CD14-positive monocyte (primary cell): Measurements from ENCODE around the gene NEURL1B. TPM values are rescaled to one million over a fixed set of nuclear protein-coding genes. Genes with fewer than 3 reads are reported as not detected.
A peak's percentile ranks its signal among the peaks of the same experiment; 100 is the strongest.

Experiments
- DNase-seq, 3 donors: peaks; one replicate each; pipeline ENCODE4 v3.0.0-alpha.2; 2011 to 2022
- H2AFZ ChIP-seq: 2 replicates; pipeline ENCODE4 v1.6.0; 2012; ENCODE audit warnings: mild to moderate bottlenecking, low read depth, low read length, inconsistent platforms; ENCODE audit not compliant: insufficient read depth, poor library complexity, severe bottlenecking
- H3K27ac ChIP-seq, 2 donors: 1 replicate in 1 of 2; 2 replicates in 1 of 2; pipeline ENCODE4 v1.5.1; 2012 to 2013; ENCODE audit warnings: low read length in 2 of 2, control low read depth in 1 of 2, inconsistent platforms in 1 of 2, low read depth in 1 of 2, mild to moderate bottlenecking in 1 of 2
- H3K27me3 ChIP-seq, 2 donors: one replicate each; pipeline versions ENCODE4 v1.6.0 to v1.6.1; 2011 to 2013; ENCODE audit warnings: low read length in 2 of 2; ENCODE audit not compliant: control insufficient read depth in 2 of 2, insufficient read depth in 2 of 2
- H3K36me3 ChIP-seq, 2 donors: replicated peaks in 1 of 2; 1 replicate in 1 of 2; 2 replicates in 1 of 2; pipeline versions ENCODE4 v1.5.1 to v1.6.1; 2012 to 2013; ENCODE audit warnings: low read length in 2 of 2, control low read depth in 1 of 2, inconsistent platforms in 1 of 2, mild to moderate bottlenecking in 1 of 2; ENCODE audit not compliant: insufficient read depth in 2 of 2, control insufficient read depth in 1 of 2
- H3K4me1 ChIP-seq, 2 donors: 1 replicate in 1 of 2; 2 replicates in 1 of 2; pipeline versions ENCODE4 v1.5.1 to v1.6.1; 2012 to 2013; ENCODE audit warnings: low read length in 2 of 2, control low read depth in 1 of 2, inconsistent platforms in 1 of 2, mild to moderate bottlenecking in 1 of 2, moderate library complexity in 1 of 2; ENCODE audit not compliant: insufficient read depth in 2 of 2, control insufficient read depth in 1 of 2
- H3K4me2 ChIP-seq: replicated peaks from 2 replicates; pipeline ENCODE3; 2012; ENCODE audit warnings: low read length, moderate library complexity, mild to moderate bottlenecking; ENCODE audit not compliant: poor library complexity, severe bottlenecking; ENCODE audit errors: extremely low read depth
- H3K4me3 ChIP-seq, 3 experiments: fragments of 200-600 bp in 1 of 3; sonication (generic) in 1 of 3; replicated peaks in 1 of 3; 1 replicate in 2 of 3; 2 replicates in 1 of 3; pipeline ENCODE4 v1.5.1; 2011 to 2013; ENCODE audit warnings: low read length in 3 of 3, mild to moderate bottlenecking in 3 of 3, control low read depth in 2 of 3, low read depth in 2 of 3, inconsistent platforms in 1 of 3, moderate library complexity in 1 of 3
- H3K79me2 ChIP-seq: 2 replicates; pipeline ENCODE4 v1.6.0; 2012; ENCODE audit warnings: mild to moderate bottlenecking, control low read depth, inconsistent platforms, low read length, moderate library complexity; ENCODE audit not compliant: insufficient read depth
- H3K9ac ChIP-seq: 2 replicates; pipeline ENCODE4 v1.6.0; 2017; ENCODE audit warnings: low read length, mild to moderate bottlenecking; ENCODE audit not compliant: insufficient read depth, poor library complexity, severe bottlenecking
- H3K9me3 ChIP-seq, 2 donors: replicated peaks in 1 of 2; 1 replicate in 1 of 2; 2 replicates in 1 of 2; pipeline versions ENCODE4 v1.5.1 to v1.6.1; 2012 to 2013; ENCODE audit warnings: low read length in 2 of 2, control low read depth in 1 of 2; ENCODE audit not compliant: control insufficient read depth in 1 of 2, insufficient read depth in 1 of 2
- H4K20me1 ChIP-seq: 2 replicates; pipeline ENCODE4 v1.6.0; 2012; ENCODE audit warnings: mild to moderate bottlenecking, low read length, control low read depth, moderate library complexity; ENCODE audit not compliant: insufficient read depth
- H3K27ac Mint-ChIP-seq, 7 donors: one replicate each; pipeline ENCODE4 v1.8.0; 2020; ENCODE audit warnings: mild to moderate bottlenecking in 7 of 7, mixed read lengths in 7 of 7, moderate library complexity in 6 of 7, inconsistent platforms in 2 of 7
- H3K27me3 Mint-ChIP-seq, 3 donors: one replicate each; pipeline ENCODE4 v1.8.0; 2021 to 2022; ENCODE audit warnings: low read depth in 3 of 3, mild to moderate bottlenecking in 3 of 3, mixed read lengths in 3 of 3, moderate library complexity in 3 of 3, inconsistent platforms in 1 of 3
- H3K36me3 Mint-ChIP-seq, 2 donors: one replicate each; pipeline ENCODE4 v1.8.0; 2020; ENCODE audit warnings: mixed read lengths in 2 of 2, inconsistent platforms in 1 of 2, mild to moderate bottlenecking in 1 of 2
- H3K4me1 Mint-ChIP-seq: one replicate; pipeline ENCODE4 v1.8.0; 2020; ENCODE audit warnings: mild to moderate bottlenecking, mixed read lengths
- H3K4me3 Mint-ChIP-seq, 2 donors: one replicate each; pipeline ENCODE4 v1.8.0; 2020; ENCODE audit warnings: mild to moderate bottlenecking in 2 of 2, mixed read lengths in 2 of 2, moderate library complexity in 1 of 2
- H3K9me3 Mint-ChIP-seq, 7 donors: one replicate each; pipeline ENCODE4 v1.8.0; 2020 to 2022; ENCODE audit warnings: mixed read lengths in 7 of 7, mild to moderate bottlenecking in 6 of 7, moderate library complexity in 6 of 7, inconsistent platforms in 2 of 7
- WGBS: methylation state at CpG from one replicate; pipeline ENCODE4 v1.1.5; 2013; ENCODE audit warnings: missing lambda C conversion rate; ENCODE audit not compliant: insufficient coverage; 5-methylcytosine and 5-hydroxymethylcytosine counted together
- intact Hi-C, 2 donors: fragments of 100-400 bp; cut with micrococcal nuclease; formaldehyde crosslinking; loops; one replicate each; pipeline versions ENCODE4 v1.15.0 to v1.15.1; 2023
- polyA plus RNA-seq, 3 donors: library from polyadenylated mRNA; depleted of rRNA in 1 of 3; unstranded in 2 of 3; stranded (reverse) in 1 of 3; fragments of 300-500 nt in 2 of 3; fragments of >200 nt in 1 of 3; fragmentation: Illumina TruSeq in 2 of 3; gene quantifications; 1 replicate in 2 of 3; 2 replicates in 1 of 3; pipeline ENCODE4 v1.2.3, GENCODE V29; 2012 to 2021
- TF ChIP-seq, protein P1 (sequence below): fragments of 200-600 bp; IDR thresholded peaks from one replicate; pipeline ENCODE4 v1.8.0; 2022; ENCODE audit warnings: antibody characterized with exemption, mild to moderate bottlenecking

Gene NEURL1B
- polyA plus RNA-seq, 3 donors = 0.01 TPM; not detected in 2

DNA sequence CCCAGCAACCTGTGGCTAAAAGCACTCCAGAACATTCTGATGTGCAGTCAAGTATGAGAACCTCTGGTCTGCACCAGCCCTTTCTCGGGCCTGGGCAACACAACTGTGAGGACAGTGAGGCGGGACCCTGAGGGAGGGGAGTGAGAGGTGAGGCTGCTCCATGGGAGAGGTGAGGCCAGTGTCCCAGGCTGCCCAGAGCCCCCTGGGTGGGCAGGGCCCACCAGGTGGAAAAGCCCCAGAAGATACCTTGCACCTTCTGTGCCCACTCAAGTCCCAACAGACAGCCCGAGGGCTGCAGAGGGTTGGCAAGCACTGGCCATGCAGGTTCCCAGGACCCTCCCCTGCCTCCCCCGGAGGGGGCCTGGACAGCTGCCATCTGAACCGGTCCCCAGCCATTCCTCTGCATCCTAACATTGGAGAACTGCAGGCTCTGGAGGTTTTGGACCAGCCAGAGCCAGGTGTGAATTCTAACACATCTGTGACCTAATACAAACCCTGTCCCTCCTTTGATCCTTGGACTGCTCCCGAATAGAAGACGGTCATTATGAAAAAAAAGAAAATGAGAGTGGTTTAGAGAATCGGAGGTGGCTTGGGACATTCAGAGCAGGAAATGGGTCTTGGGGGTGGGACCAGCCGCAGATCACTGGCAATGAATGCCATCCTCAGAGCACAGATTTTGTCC, 72.9 kb downstream of the NEURL1B start:
- peaks cover 19% of the 10 kb centered on the region for H3K4me1 Mint-ChIP-seq
- Histone ChIP-seq H2AFZ (no peak overlapping the region), H3K9me3 (no peaks in the 10 kb centered on the region), H3K79me2 (no peaks in the 10 kb centered on the region), H3K9ac (no peak overlapping the region), H3K4me3 (no peak overlapping the region), H4K20me1 (no peaks in the 10 kb centered on the region), H3K27ac (no peak overlapping the region), H3K36me3 (no peaks in the 10 kb centered on the region), H3K4me2 (no peak overlapping the region), H3K27me3 (peaks cover 0 to 4% of the 10 kb centered on the region in 2 donors), H3K4me1 (peaks cover 12 to 18% of the 10 kb centered on the region in 2 donors)
- TF ChIP-seq, protein P1, sequence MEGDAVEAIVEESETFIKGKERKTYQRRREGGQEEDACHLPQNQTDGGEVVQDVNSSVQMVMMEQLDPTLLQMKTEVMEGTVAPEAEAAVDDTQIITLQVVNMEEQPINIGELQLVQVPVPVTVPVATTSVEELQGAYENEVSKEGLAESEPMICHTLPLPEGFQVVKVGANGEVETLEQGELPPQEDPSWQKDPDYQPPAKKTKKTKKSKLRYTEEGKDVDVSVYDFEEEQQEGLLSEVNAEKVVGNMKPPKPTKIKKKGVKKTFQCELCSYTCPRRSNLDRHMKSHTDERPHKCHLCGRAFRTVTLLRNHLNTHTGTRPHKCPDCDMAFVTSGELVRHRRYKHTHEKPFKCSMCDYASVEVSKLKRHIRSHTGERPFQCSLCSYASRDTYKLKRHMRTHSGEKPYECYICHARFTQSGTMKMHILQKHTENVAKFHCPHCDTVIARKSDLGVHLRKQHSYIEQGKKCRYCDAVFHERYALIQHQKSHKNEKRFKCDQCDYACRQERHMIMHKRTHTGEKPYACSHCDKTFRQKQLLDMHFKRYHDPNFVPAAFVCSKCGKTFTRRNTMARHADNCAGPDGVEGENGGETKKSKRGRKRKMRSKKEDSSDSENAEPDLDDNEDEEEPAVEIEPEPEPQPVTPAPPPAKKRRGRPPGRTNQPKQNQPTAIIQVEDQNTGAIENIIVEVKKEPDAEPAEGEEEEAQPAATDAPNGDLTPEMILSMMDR = no peak
- 81% methylated on average over 7 of the region's 9 CpGs for WGBS
- H3K4me3 Mint-ChIP-seq = no peak overlapping the region
- intact Hi-C loops = loop anchor here (1.0 to 10.0 kb wide), 2 partner anchors 121 to 218 kb away; partner anchors contain the start of gene ERGIC1 (in 1 of the 2)
- no peak for DNase-seq
- H3K36me3 Mint-ChIP-seq = no peaks in the 10 kb centered on the region
- H3K27me3 Mint-ChIP-seq = peaks cover 8 to 15% (median 14%) of the 10 kb centered on the region in 3 donors
- peak overlapping the region in 3 of 7 donors; percentile 33 to 62 (median 60) for H3K27ac Mint-ChIP-seq
- no peaks in the 10 kb centered on the region for H3K9me3 Mint-ChIP-seq

DNA sequence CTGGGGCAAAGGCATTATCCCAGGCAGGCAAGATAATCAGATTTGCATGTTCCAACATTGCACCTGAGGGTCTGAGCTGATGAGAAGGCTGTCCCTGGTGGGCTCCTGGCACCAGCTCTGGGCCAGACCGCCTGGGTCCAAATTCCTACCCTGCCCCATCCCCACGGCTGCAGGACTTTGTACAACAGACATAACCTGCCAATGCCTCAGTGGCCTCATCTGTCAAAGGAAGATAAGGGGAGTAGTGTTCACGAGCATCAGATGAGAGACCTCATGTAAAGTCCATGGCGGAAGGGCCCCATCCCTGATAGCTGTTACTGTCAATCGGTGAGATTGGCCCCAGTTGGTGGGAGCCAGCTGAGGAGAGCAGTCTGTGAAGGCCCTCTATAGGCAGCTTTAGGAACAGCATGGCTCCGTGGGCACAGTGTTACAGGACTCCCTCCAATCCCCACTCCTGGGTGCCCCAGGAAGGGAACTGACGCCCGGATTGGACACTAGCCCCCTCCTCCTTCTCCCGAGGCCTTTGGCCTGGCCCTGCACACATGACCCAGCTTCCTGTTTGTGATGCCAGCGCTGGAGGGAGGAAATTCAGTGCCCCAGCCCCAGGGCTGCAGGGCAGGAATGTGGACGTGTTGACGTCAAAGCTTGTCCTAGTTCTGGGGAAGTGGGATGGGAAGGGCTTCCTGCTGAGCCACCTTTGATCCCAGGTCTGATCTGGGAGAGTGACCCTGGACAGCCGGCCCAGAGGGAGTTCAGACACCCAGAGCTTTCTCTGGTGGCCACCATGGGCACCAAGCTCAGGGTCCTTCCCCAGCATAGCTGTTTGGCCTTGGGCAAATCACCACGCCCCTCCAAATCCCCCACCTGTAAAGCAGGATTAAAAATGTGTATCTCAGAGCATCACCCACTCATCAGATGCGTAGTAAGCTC, 73.7 kb downstream of the NEURL1B start:
- Histone ChIP-seq H3K4me2 (peak overlapping the region; percentile 11), H3K27ac (peak overlapping the region; percentile 3 to 34), H3K27me3 (peaks cover 0 to 4% of the 10 kb centered on the region in 2 donors), H3K4me1 (peaks cover 12 to 18% of the 10 kb centered on the region in 2 donors), H3K9ac (no peak overlapping the region), H3K36me3 (no peaks in the 10 kb centered on the region), H4K20me1 (no peaks in the 10 kb centered on the region), H2AFZ (no peak overlapping the region), H3K4me3 (no peak overlapping the region), H3K79me2 (no peaks in the 10 kb centered on the region), H3K9me3 (no peaks in the 10 kb centered on the region)
- intact Hi-C loops = loop anchor here (1.0 to 10.0 kb wide), 2 partner anchors 120 to 218 kb away; partner anchors contain the start of gene ERGIC1 (in 1 of the 2)
- WGBS = 32% methylated on average over 10 of the region's 15 CpGs
- Mint-ChIP-seq H3K36me3 (no peaks in the 10 kb centered on the region), H3K4me3 (peak overlapping the region; percentile 20 to 51), H3K9me3 (no peaks in the 10 kb centered on the region), H3K27ac (peak overlapping the region; percentile 21 to 83 (median 69)), H3K27me3 (peaks cover 8 to 15% (median 14%) of the 10 kb centered on the region in 3 donors), H3K4me1 (peaks cover 19% of the 10 kb centered on the region)
- peak; percentile 88 to 97 (median 93) for DNase-seq
- TF ChIP-seq, protein P1 = peak; percentile 95
